Memory B cell (primary cell): ENCODE results near the gene TAF12.
"Not testable (repeated sequence)": the region's sequence is repeated elsewhere in the genome, so short reads cannot be mapped to it uniquely, and the experiment has no call there.

Source experiments
- ATAC-seq: fragments of 150-1000 bp; cut with Tn5 transposase; 2 replicates; pipeline ENCODE4 v1.10.0; 2021; ENCODE audit warnings: low read depth, mild to moderate bottlenecking, moderate library complexity
- DNase-seq, 2 donors: peaks; one replicate each; pipeline ENCODE4 v3.0.0; 2022; ENCODE audit warnings: low spot score in 2 of 2
- H3K27ac Mint-ChIP-seq: one replicate; pipeline ENCODE4 v1.8.0; 2022; ENCODE audit warnings: mild to moderate bottlenecking, moderate library complexity, mixed read lengths
- H3K27me3 Mint-ChIP-seq: one replicate; pipeline ENCODE4 v1.8.0; 2022; ENCODE audit warnings: mixed read lengths
- H3K36me3 Mint-ChIP-seq: one replicate; pipeline ENCODE4 v1.8.0; 2022; ENCODE audit warnings: mild to moderate bottlenecking, mixed read lengths
- H3K4me1 Mint-ChIP-seq: one replicate; pipeline ENCODE4 v1.8.0; 2022; ENCODE audit warnings: mixed read lengths
- H3K4me3 Mint-ChIP-seq: one replicate; pipeline ENCODE4 v1.8.0; 2022; ENCODE audit warnings: mild to moderate bottlenecking, moderate library complexity, mixed read lengths
- H3K9me3 Mint-ChIP-seq: one replicate; pipeline ENCODE4 v1.8.0; 2022; ENCODE audit warnings: mixed read lengths

TAF12 gene

GRCh38 chr1:28581531-28582247 lies 61.2 kb downstream of the TAF12 start:
- H3K36me3 Mint-ChIP-seq, result peaks cover 19% of the 10 kb centered on the region
- no peaks in the 10 kb centered on the region for H3K27me3 Mint-ChIP-seq
- DNase-seq (peak; percentile 90 to 94), ATAC-seq (peak; percentile 90)
- H3K4me1 Mint-ChIP-seq, result peaks cover 29% of the 10 kb centered on the region
- peak overlapping the region; percentile 89 for H3K27ac Mint-ChIP-seq
- peak overlapping the region; percentile 95 for H3K4me3 Mint-ChIP-seq
- H3K9me3 Mint-ChIP-seq, result no peaks in the 10 kb centered on the region

GRCh38 chr1:28580722-28581530 lies 61.9 kb downstream of the TAF12 start:
- Mint-ChIP-seq H3K4me3 (peak overlapping the region; percentile 95), H3K9me3 (no peaks in the 10 kb centered on the region), H3K36me3 (peaks cover 19% of the 10 kb centered on the region), H3K27me3 (no peaks in the 10 kb centered on the region), H3K4me1 (peaks cover 29% of the 10 kb centered on the region), H3K27ac (peak overlapping the region; percentile 89)
- no peak for DNase-seq
- peak; percentile 60 for ATAC-seq

- peak overlapping the region; percentile 89 for H3K27ac Mint-ChIP-seq
- H3K4me1 Mint-ChIP-seq, result peaks cover 29% of the 10 kb centered on the region
- no peaks in the 10 kb centered on the region for H3K9me3 Mint-ChIP-seq
- H3K4me3 Mint-ChIP-seq, result peak overlapping the region; percentile 95
- H3K27me3 Mint-ChIP-seq, result no peaks in the 10 kb centered on the region
- DNase-seq, result no peak
- peaks cover 20% of the 10 kb centered on the region for H3K36me3 Mint-ChIP-seq
- ATAC-seq, result no peak
Observed at GRCh38 chr1:28579401-28579800, 63.5 kb downstream of the TAF12 start.

GRCh38 chr1:28578696-28579218 lies 64.1 kb downstream of the TAF12 start:
- Mint-ChIP-seq H3K9me3 (no peaks in the 10 kb centered on the region), H3K27ac (peak overlapping the region; percentile 78), H3K27me3 (no peaks in the 10 kb centered on the region), H3K4me3 (no peak overlapping the region), H3K4me1 (peaks cover 29% of the 10 kb centered on the region), H3K36me3 (peaks cover 20% of the 10 kb centered on the region)
- ATAC-seq, result no peak
- DNase-seq, result no peak

GRCh38 chr1:28577738-28578536 lies 64.9 kb downstream of the TAF12 start:
- H3K36me3 Mint-ChIP-seq, result peaks cover 20% of the 10 kb centered on the region
- H3K27ac Mint-ChIP-seq, result peak overlapping the region; percentile 78
- H3K4me3 Mint-ChIP-seq, result no peak overlapping the region
- ATAC-seq (no peak), DNase-seq (no peak)
- H3K9me3 Mint-ChIP-seq, result no peaks in the 10 kb centered on the region
- peaks cover 27% of the 10 kb centered on the region for H3K4me1 Mint-ChIP-seq
- no peaks in the 10 kb centered on the region for H3K27me3 Mint-ChIP-seq

GRCh38 chr1:28577052-28577678 lies 65.7 kb downstream of the TAF12 start:
- Mint-ChIP-seq H3K27ac (peak overlapping the region; percentile 41), H3K27me3 (no peaks in the 10 kb centered on the region), H3K9me3 (no peaks in the 10 kb centered on the region), H3K4me1 (peaks cover 24% of the 10 kb centered on the region), H3K36me3 (peaks cover 20% of the 10 kb centered on the region), H3K4me3 (no peak overlapping the region)
- ATAC-seq (no peak), DNase-seq (no peak)

GRCh38 chr1:28573564-28573963 lies 69.3 kb downstream of the TAF12 start:
- Mint-ChIP-seq H3K4me3 (no peak overlapping the region), H3K9me3 (no peaks in the 10 kb centered on the region), H3K36me3 (peaks cover 15% of the 10 kb centered on the region), H3K27me3 (no peaks in the 10 kb centered on the region), H3K27ac (no peak overlapping the region), H3K4me1 (peaks cover 8% of the 10 kb centered on the region)
- ATAC-seq (no peak), DNase-seq (no peak)

- ATAC-seq, H3K9me3 Mint-ChIP-seq, H3K4me1 Mint-ChIP-seq, H3K27me3 Mint-ChIP-seq, DNase-seq, H3K4me3 Mint-ChIP-seq, H3K27ac Mint-ChIP-seq: not testable (repeated sequence)
- peaks cover 13% of the 10 kb centered on the region for H3K36me3 Mint-ChIP-seq
Observed at GRCh38 chr1:28572891-28573290, 70.0 kb downstream of the TAF12 start.

- DNase-seq, result no peak
- no peak overlapping the region for H3K4me3 Mint-ChIP-seq
- H3K36me3 Mint-ChIP-seq, result peaks cover 15% of the 10 kb centered on the region
- H3K9me3 Mint-ChIP-seq, result no peaks in the 10 kb centered on the region
- no peaks in the 10 kb centered on the region for H3K27me3 Mint-ChIP-seq
- ATAC-seq, result no peak
- H3K4me1 Mint-ChIP-seq, result no peaks in the 10 kb centered on the region
- no peak overlapping the region for H3K27ac Mint-ChIP-seq
Observed at GRCh38 chr1:28571911-28572310, 71.0 kb downstream of the TAF12 start.

GRCh38 chr1:28566931-28567330 lies 75.9 kb downstream of the TAF12 start:
- DNase-seq, result no peak
- Mint-ChIP-seq H3K9me3 (no peaks in the 10 kb centered on the region), H3K4me1 (no peaks in the 10 kb centered on the region), H3K27ac (peak overlapping the region; percentile 3), H3K36me3 (peaks cover 19% of the 10 kb centered on the region), H3K27me3 (no peaks in the 10 kb centered on the region), H3K4me3 (no peak overlapping the region)
- ATAC-seq, result no peak

- Mint-ChIP-seq H3K4me1 (no peaks in the 10 kb centered on the region), H3K27ac (no peak overlapping the region), H3K4me3 (no peak overlapping the region), H3K9me3 (no peaks in the 10 kb centered on the region), H3K27me3 (no peaks in the 10 kb centered on the region), H3K36me3 (peaks cover 16% of the 10 kb centered on the region)
- no peak for DNase-seq
- ATAC-seq, result no peak
Observed at GRCh38 chr1:28565726-28566125, 77.1 kb downstream of the TAF12 start.

GRCh38 chr1:28565040-28565439 lies 77.8 kb downstream of the TAF12 start:
- ATAC-seq (no peak), DNase-seq (no peak)
- H3K4me1 Mint-ChIP-seq, result no peaks in the 10 kb centered on the region
- no peaks in the 10 kb centered on the region for H3K9me3 Mint-ChIP-seq
- peaks cover 16% of the 10 kb centered on the region for H3K36me3 Mint-ChIP-seq
- no peak overlapping the region for H3K4me3 Mint-ChIP-seq
- no peaks in the 10 kb centered on the region for H3K27me3 Mint-ChIP-seq
- H3K27ac Mint-ChIP-seq, result no peak overlapping the region

GRCh38 chr1:28564310-28564709 lies 78.6 kb downstream of the TAF12 start:
- H3K36me3 Mint-ChIP-seq, result peaks cover 16% of the 10 kb centered on the region
- no peak overlapping the region for H3K27ac Mint-ChIP-seq
- ATAC-seq (no peak), DNase-seq (no peak)
- no peaks in the 10 kb centered on the region for H3K9me3 Mint-ChIP-seq
- H3K27me3 Mint-ChIP-seq, result no peaks in the 10 kb centered on the region
- no peaks in the 10 kb centered on the region for H3K4me1 Mint-ChIP-seq
- H3K4me3 Mint-ChIP-seq, result no peak overlapping the region
